Left lung (tissue), 10 donors: ENCODE results near the gene ARHGAP15. TPM values are rescaled to one million over a fixed set of nuclear protein-coding genes. Genes with fewer than 3 reads are reported as not detected.

ENCODE experiments used
- ATAC-seq: fragments of 200-7000 bp; cut with Tn5 transposase; one replicate; pipeline ENCODE4 v1.9.1; 2020; ENCODE audit warnings: moderate library complexity
- DNase-seq, 4 donors: peaks; one replicate each; pipeline ENCODE4 v3.0.0-alpha.2; 2013 to 2020
- H3K27ac ChIP-seq, 2 donors: fragments of 200-600 bp; sonication (generic) in 1 of 2; one replicate each; pipeline versions ENCODE4 v1.5.0 to v1.8.0; 2020 to 2021
- H3K27me3 ChIP-seq, 2 donors: fragments of 200-600 bp; sonication (generic) in 1 of 2; one replicate each; pipeline versions ENCODE4 v1.5.0 to v1.8.0; 2020 to 2021
- H3K36me3 ChIP-seq, 2 donors: fragments of 200-600 bp; sonication (generic) in 1 of 2; one replicate each; pipeline versions ENCODE4 v1.5.0 to v1.8.0; 2020 to 2021
- H3K4me1 ChIP-seq, 2 donors: fragments of 200-600 bp; one replicate each; pipeline ENCODE4 v1.8.0; 2021
- H3K4me3 ChIP-seq, 2 donors: fragments of 200-600 bp; sonication (generic) in 1 of 2; one replicate each; pipeline versions ENCODE4 v1.5.0 to v1.8.0; 2020 to 2021; ENCODE audit warnings: mild to moderate bottlenecking in 1 of 2
- H3K9me3 ChIP-seq, 2 donors: fragments of 200-600 bp; sonication (generic) in 1 of 2; one replicate each; pipeline versions ENCODE4 v1.5.0 to v1.8.0; 2020 to 2021
- intact Hi-C, 2 donors: fragments of 100-400 bp; cut with DNase I; formaldehyde crosslinking; loops; one replicate each; pipeline versions ENCODE4 v1.11.2 to v1.14.2; 2022
- polyA plus RNA-seq, 6 donors: library from polyadenylated mRNA; unstranded; fragments of 120-200 nt; gene quantifications; one replicate each; pipeline ENCODE4 v1.2.1, GENCODE V29; 2013; ENCODE audit not compliant: insufficient read length in 6 of 6
- total RNA-seq, 2 donors: library from RNA; stranded (reverse); fragmentation: NEBNext Ultra II Directional; extraction: Animal tissue kit (Norgen Biotek cat#: 25700); gene quantifications; one replicate each; pipeline ENCODE4 v1.2.1, GENCODE V29; 2021
- TF ChIP-seq, protein P1 (sequence below), 2 donors: fragments of 200-600 bp; sonication (generic) in 1 of 2; IDR thresholded peaks; one replicate each; pipeline versions ENCODE4 v1.5.0 to v1.8.0; 2021; ENCODE audit warnings: antibody characterized with exemption in 2 of 2
- donor health status: DM: no; HTN: yes; CAD: no.
- donor health status: DM: no; HTN: no; CAD: no.

Gene ARHGAP15
- total and polyA plus RNA-seq, 8 donors = 16.8 to 48.3 (median 30.2) TPM

DNA sequence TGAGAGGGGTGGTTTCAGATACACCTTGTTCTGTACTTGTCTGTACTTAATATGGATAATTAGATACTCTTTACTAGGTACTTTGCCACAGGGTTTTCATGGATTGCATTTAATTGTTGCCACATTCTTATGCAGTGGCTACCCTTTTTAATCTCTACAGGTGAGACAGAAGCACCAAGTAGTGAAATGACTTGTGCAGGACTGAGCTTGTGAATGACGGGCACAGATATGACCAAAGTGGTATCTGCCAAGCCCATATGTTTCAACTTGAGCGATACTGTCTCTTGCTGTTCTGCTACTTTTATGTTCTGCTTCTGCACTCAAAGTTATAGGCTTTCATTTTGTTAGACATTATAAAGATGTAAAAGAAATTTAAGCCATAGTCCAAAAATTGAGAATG, 288.2 kb downstream of the ARHGAP15 start:
- no peak for ATAC-seq
- Histone ChIP-seq H3K4me1 (no peaks in the 10 kb centered on the region), H3K27me3 (no peaks in the 10 kb centered on the region), H3K9me3 (no peaks in the 10 kb centered on the region), H3K4me3 (no peak overlapping the region), H3K27ac (no peak overlapping the region), H3K36me3 (no peaks in the 10 kb centered on the region)
- no peak for DNase-seq
- intact Hi-C loops = no loop called here
- TF ChIP-seq, protein P1, sequence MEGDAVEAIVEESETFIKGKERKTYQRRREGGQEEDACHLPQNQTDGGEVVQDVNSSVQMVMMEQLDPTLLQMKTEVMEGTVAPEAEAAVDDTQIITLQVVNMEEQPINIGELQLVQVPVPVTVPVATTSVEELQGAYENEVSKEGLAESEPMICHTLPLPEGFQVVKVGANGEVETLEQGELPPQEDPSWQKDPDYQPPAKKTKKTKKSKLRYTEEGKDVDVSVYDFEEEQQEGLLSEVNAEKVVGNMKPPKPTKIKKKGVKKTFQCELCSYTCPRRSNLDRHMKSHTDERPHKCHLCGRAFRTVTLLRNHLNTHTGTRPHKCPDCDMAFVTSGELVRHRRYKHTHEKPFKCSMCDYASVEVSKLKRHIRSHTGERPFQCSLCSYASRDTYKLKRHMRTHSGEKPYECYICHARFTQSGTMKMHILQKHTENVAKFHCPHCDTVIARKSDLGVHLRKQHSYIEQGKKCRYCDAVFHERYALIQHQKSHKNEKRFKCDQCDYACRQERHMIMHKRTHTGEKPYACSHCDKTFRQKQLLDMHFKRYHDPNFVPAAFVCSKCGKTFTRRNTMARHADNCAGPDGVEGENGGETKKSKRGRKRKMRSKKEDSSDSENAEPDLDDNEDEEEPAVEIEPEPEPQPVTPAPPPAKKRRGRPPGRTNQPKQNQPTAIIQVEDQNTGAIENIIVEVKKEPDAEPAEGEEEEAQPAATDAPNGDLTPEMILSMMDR (IDR thresholded peaks at IDR 0.05) = no peak

DNA sequence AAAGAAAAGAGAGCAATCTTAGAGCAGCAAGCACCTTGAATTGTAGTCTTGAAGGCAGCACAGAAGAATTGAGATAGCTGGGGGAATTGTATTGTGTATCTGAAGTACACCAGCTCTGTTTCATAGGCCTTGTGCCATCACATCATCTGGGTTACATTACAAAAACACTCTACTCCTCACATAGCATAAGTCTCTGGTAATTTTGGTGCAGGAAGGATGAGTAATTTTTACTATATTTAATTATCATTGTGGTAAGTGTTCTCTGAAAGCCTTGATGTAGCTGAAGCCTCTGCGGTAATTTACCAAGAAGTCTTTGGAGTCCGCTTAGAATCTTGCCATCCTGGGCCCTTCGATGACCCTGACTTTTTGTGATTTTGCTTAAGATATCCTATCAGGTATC, 291.1 kb downstream of the ARHGAP15 start:
- no peaks in the 10 kb centered on the region for H3K27me3 ChIP-seq
- no peaks in the 10 kb centered on the region for H3K36me3 ChIP-seq
- ATAC-seq (no peak), DNase-seq (no peak)
- intact Hi-C loops = no loop called here
- no peak overlapping the region for H3K27ac ChIP-seq
- TF ChIP-seq, protein P1 (IDR thresholded peaks at IDR 0.05) = no peak
- no peak overlapping the region for H3K4me3 ChIP-seq
- no peaks in the 10 kb centered on the region for H3K4me1 ChIP-seq
- no peaks in the 10 kb centered on the region for H3K9me3 ChIP-seq

DNA sequence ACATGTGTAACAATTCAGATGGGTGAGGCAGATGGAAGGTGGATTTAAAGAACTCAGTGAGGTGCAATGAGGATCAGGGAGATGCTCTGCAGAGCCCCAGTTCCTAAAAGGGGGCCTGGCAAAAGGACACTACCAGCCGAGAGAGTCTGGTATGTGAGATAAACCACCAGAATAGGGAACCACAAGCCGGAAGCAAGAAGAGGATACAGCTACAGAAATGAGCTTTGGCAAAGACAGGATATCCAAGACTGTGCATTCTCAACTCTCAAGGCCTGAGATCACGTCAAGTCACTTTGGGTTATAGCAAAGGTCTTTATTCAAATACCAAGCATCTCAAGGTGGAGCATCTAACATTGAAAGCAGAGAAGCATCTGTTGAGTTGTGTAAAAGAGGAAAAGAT, 293.5 kb downstream of the ARHGAP15 start:
- intact Hi-C loops = no loop called here
- DNase-seq (no peak), ATAC-seq (no peak)
- H3K27me3 ChIP-seq = no peaks in the 10 kb centered on the region
- no peaks in the 10 kb centered on the region for H3K9me3 ChIP-seq
- H3K27ac ChIP-seq = no peak overlapping the region
- no peaks in the 10 kb centered on the region for H3K36me3 ChIP-seq
- TF ChIP-seq, protein P1 (IDR thresholded peaks at IDR 0.05) = no peak
- H3K4me1 ChIP-seq = no peaks in the 10 kb centered on the region
- H3K4me3 ChIP-seq = no peak overlapping the region

DNA sequence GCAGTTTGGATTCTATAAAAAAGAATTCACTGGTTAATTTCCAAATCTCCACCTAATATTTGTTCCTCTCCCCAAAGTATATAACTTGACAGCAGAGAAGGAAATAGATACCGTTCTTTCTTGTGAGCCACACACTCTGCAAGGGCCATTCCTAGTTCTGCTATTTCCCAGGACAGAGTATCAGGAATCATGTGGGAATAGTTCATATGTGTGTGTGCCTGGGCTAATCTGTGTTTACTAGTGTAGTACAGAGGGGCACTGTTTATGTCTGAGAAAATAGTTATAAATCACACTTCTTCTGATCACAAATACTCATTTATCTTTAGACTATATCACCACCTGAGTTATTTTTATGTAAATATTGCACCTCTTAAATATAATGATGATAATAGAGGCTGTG, 296.7 kb downstream of the ARHGAP15 start:
- no peak for DNase-seq
- no peak overlapping the region for H3K27ac ChIP-seq
- ATAC-seq = no peak
- H3K4me1 ChIP-seq = no peaks in the 10 kb centered on the region
- intact Hi-C loops = no loop called here
- TF ChIP-seq, protein P1 (IDR thresholded peaks at IDR 0.05) = no peak
- no peaks in the 10 kb centered on the region for H3K36me3 ChIP-seq
- no peak overlapping the region for H3K4me3 ChIP-seq
- H3K27me3 ChIP-seq = no peaks in the 10 kb centered on the region
- no peaks in the 10 kb centered on the region for H3K9me3 ChIP-seq

DNA sequence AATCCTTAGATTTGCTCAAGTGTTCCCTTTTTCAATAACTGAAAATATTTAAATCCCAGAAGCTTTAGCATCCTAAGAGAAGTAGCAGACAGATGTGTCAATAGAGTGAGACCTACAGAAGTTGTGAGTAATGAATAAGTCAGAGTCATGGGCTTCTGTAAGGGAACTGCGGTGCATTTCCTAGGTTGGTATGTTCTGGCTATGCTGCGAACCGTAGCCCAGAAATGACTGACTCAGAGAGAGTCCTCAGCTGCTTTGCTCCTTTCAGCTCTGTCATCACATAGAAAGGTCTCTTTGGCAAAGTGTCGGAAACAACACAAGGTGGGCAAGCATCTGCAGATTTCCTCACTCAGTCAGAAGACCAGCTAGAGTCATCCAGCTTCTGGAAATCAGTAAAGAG, 297.1 kb downstream of the ARHGAP15 start:
- intact Hi-C loops = no loop called here
- TF ChIP-seq, protein P1 (IDR thresholded peaks at IDR 0.05) = no peak
- H3K36me3 ChIP-seq = no peaks in the 10 kb centered on the region

More for the DNA sequence above, 297.1 kb downstream of the ARHGAP15 start:
- ATAC-seq (no peak), DNase-seq (no peak)
- Histone ChIP-seq H3K27me3 (no peaks in the 10 kb centered on the region), H3K4me3 (no peak overlapping the region), H3K9me3 (no peaks in the 10 kb centered on the region), H3K4me1 (no peaks in the 10 kb centered on the region), H3K27ac (no peak overlapping the region)
